ENCODE measurements around the gene RBM20.
"Not testable (repeated sequence)": the region's sequence is repeated elsewhere in the genome, so short reads cannot be mapped to it uniquely, and the experiment has no call there.

Gene RBM20

GRCh38 chr10:110643653-110644597 is at the start of gene RBM20:
Gene RBM20, plus strand, starts transcription at chr10:110644336. Its CDS starts 119 bp downstream, at chr10:110644455.
- DNase-seq: no peak

GRCh38 chr10:110597476-110597875 is 46.7 kb upstream of the RBM20 start:
- DNase-seq: no peak

DNA sequence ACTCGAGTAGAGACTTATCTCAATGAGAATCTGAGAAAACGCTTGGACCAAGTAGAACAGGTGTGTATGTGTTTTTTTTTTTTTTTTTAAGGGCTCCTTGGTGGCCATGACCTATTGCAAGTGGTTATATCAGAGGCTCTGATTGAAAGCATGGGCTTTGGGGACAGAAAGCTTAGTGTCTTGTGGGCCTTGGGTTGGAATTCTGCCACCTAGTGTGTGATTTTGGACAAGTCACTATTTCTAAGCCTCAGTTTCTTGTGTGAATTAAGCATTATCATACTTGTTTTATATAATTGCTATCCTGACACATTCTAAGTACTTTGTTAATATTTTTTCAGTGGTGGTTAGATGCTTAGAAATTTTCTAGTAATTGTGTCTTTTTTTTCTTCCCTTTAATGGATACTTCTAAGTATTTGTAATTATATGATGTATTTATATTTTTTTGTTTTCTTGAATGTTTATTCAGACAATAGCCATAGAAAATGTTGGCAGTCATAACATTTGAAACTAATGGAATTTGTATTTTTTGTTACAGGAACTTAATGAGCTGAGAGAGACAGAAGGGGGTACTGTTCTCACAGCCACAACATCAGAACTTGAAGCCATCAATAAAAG is 43.5 kb upstream of the RBM20 start:
- no peak for DNase-seq

- DNase-seq: no peak
These were observed 42.6 kb upstream of the RBM20 start for GRCh38 chr10:110601581-110601980.

- DNase-seq: no peak
These were observed 36.0 kb upstream of the RBM20 start for GRCh38 chr10:110608087-110608486.

DNA sequence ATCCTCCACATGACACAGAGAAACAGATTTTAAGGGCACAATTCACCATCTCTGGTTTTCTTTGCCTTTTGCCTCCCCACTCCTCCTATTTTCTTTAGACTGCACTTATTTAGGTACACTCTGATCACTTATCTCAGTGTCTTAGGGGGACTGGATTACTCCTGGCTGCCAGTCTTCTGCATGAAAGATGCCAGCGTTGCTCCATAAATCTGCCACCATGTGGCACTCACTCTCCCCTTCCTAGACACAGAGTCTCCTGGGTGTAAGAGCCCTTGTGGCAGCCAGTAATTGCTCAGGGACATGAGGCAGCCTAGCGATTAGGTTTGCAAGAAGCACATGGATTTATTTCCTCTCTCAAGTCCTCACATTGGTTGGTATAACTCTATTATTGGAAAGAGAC is 34.5 kb upstream of the RBM20 start:
- DNase-seq: no peak

DNA sequence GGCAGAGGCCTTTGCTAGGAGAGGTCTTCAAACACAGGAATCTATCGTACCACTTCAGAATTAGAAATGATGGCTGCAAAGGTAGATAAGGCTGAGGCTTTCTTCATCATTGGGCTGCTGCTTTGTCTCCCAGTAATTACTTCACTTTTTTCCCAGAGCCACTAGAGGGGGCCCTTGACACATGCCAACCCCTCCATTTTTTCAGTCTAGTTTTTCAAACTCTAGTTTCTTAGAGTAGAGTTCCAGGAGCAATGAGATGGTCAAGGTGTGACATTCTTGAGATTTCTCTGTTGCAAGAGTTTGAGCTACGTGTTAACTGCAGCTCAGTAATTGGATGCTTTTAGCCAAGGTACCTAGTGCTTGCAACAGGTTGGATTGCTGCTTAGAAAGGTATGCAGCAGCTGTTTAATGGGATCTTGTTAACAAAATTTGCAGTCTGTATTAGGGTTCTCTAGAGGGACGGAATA is 33.8 kb upstream of the RBM20 start:
- peak; percentile 60 for DNase-seq

DNA sequence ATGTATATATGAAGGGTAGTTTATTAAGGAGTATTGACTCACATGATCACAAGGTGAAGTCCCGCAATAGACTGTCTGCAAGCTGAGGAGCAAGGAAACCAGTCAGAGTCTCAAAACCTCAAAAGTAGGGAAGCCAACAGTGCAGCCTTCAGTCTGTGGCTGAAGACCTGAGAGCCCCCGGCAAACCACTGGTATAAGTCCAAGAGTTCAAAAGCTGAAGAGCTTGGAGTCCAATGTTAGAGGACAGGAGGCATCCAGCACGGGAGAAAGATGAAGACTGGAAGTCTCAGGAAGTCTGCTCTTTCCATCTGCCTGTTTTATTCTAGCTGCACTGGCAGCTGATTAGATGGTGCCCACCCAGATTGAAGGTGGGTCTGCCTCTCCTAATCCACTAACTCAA is 33.4 kb upstream of the RBM20 start:
- not testable (repeated sequence) for DNase-seq

DNA sequence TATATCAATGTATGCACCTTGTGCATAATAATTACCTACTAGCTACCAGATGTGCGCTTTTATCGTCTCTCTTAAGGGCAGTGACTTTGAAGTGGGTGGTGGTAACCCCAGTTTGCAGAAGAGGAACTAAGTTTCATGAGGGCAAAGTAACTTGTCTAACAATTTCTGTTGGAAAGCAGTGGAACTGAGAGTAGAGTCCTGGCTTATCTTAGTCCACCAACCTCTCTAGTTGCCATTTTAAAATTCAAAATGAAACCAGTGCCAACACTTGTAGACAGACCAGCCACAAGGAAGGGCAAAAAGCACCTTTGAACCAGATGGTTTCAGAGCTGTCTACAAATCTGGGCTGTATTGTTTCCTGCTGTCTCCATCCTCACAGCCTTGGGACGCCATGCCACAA is 32.0 kb upstream of the RBM20 start:
- no peak for DNase-seq

DNA sequence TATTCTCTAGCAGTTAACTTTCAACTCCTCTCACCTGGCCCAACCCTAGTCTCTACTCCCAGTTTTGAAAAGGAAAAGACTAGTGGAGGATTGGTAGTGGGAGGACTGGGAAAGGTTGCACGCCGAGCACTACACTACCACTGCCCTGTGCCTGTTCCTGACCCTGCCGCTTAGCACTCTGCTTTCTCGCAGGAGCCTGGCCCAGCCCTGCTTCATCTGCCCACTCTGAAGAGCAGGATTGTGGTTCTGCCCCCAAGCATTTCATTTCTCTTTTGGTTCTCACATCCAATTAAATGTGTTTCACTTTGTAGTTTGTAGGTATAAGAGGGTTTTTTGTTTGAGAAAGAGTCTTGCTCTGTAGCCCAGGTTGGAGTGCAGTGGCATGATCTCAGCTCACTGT is 31.5 kb upstream of the RBM20 start:
- DNase-seq: no peak

DNA sequence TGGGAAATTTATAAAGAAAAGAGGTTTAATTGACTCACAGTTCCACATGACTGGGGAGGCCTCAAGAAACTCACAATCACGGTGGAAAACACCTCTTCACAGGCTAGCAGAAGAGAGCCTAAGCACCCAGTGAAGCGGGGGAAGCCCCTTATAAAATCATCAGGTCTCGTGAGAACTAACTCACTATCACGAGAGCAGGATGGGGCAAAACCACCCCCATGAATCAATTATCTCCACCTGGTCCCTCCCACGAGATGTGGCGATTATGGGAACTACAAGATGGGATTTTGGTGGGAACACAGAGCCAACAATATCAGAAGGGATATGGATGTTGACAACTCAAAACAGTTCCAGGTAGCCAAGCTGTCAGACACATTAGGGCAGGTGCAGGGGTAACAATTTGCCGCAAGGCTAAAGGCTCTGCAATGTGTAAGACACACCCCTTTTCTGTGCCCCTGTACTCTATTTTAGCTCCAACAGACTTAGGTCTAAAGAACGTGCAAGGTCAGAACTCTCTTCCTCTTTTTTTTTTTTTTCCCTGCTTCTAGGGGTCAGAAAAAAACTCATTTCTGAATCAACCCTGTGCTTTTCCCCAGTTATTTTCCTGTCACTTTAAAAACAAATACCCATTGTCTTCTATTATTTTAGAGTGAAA is 30.7 kb upstream of the RBM20 start:
- DNase-seq: no peak

DNA sequence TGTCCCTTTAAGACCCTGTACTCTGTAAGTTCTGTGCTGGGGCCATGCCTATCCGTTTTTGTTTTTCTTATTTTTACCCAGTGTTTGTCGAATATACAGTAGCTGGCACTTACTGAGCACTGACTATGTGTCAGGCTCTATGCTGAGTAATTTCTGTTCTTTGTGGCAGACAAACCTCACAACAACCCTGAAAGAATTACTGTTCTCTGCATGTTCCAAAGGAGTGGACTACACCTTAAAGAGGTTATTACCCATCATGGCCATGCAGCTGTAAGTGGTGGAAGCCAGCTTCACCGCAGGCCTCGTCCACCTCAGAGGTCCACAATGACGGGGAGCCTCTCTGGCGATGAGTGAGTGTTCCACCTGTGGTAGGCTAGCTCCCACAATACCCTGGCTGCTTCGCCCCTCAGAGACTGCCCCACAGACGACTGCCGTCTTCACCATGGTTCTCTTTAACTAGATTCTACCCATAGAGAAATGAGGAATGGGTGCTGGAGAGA is 30.1 kb upstream of the RBM20 start:
- no peak for DNase-seq

DNA sequence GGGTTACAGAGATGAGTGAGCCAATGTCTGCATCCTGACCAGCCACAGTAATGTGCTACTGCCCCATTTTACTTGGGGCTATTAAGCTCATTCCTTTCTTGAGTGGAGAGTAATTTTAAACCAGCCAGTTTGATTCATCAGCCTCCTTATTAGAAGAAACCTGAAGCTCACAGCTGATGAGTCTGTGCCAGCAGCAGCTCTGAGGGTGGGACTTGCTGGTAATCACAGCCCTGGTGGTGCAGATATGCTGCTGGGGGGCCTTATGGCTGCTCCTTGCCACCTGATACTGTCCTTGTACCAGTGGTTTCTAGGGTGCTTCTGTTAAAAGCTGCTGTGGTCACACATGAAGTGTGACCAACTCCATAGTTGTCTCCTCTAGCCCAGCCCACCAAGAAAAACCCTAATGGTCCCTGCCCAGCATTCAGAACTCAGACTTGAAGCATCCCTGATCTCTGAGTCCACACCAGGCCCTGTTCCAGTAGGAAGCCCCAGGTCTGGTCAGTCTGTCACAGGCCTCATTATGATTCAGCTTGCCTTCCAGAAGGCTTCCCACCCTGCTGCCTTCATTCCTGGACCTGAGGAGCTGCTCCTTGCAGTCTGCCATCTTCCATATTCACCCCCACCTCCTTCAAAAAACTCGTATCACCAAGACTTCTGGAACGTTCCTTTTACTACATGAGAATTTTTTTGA is 28.9 kb upstream of the RBM20 start:
- DNase-seq: no peak

- DNase-seq: no peak
These were observed 27.6 kb upstream of the RBM20 start for GRCh38 chr10:110616493-110617033.

DNA sequence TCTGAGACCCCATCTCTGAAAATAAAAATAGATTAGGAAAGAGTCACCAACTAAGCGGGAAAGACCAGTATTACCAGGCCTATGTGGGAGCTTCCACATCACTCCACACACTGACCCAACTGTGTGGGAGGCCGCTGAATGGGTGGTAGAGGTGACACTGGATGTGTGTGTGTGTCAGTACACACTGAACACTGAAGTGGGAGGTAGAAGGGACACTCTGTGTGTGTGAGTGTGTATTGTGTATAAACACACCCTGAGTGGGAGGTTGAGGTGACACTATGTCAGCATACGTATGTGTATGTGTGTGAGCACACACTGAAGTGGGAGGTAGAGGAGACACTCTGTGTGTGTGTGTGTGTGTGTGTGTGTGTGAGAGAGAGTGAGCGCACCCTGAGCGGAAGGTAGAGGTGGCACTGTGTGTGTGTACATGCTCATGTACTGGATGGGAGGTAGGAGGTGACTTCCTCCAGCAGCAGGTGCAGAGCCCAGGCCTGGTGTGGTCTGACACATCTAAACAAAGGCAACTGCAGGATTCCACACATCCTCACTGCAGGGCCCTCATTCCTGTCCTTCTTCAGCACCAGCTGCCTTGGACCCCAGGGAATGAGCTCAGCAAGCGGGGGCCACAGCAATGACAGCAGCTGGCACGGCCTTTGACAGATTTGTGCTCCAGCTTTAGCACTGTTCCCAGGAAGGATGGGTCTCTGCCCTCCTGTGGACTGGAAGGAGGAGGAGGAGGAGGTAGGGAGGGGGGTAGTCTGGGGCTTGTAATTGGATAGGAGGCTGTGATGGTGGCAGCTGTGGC is 26.5 kb upstream of the RBM20 start:
- DNase-seq: no peak

DNA sequence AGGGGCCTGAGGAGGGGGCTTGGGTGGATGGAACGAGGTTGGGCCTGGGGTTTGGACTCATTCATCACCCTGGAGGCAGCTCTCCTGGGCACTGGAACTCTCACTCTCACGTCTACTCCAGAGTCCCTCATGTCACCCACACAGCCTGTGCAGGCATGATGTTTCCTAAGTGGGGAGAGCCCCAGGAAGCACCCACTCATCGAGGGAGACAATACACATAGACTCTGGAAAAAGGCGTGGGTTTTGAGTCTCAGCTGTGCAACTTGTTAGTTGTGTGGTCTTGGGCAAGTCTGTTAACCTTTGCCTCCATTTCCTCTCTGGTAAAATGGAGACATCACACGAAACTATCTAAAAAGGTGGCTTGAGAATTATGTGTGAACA is 25.9 kb upstream of the RBM20 start:
- no peak for DNase-seq

DNA sequence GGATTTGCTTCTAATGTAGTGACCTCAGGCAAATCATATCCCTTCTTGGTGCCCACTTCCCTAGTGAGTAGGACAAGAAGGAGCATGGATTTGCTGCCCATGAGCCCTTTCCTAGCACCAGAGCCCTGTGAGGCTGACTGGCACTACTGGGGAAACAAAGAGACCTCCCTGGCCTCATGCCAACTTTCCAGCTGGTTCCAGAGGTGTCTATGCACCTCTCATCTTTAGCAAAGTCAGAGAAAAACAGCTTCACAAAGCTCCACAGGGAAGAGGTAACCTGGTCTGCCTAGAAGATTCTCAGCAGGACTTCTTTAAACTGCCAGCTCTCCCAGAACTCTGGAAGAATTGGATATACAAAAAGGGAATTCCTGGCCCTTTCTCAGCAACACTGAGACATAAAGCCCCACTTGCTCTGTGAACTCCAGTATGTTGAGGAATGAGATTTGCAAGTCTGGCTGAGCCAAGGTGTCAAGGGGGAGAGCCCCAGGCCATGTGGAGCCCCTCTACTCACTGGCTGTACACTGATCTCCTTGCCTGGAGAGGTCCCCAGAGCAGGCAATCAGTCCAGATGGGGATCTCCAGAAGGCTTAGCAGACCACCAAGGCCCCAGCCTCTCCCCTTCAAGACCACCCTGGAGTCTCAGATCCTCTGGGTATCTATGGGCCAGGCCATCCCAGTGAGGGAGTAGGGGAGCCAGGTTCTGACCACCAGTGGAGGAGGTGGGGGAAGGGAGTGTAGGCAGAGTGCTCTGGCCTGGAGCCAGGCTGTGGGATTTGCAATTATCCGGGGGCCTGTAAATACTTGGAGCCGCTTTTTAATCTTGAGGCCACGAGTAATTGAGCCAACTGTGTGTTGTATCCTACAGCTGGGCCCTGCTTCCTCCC is 24.4 kb upstream of the RBM20 start:
- no peak for DNase-seq

DNA sequence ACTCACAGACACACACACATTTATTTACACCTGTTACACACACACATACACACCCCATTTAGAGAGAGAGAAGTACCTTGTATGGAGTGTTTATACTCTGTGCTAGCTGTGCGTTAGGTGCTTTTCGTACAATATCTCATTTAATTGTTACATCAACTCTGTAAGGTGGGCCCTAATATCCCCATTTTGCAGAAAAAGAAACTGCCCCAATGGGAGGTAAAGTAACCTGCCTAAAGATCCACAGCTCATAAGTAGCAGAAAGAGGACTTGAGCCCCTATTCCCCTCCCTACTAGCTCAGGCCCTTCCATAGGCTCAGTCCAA is 23.8 kb upstream of the RBM20 start:
- no peak for DNase-seq

DNA sequence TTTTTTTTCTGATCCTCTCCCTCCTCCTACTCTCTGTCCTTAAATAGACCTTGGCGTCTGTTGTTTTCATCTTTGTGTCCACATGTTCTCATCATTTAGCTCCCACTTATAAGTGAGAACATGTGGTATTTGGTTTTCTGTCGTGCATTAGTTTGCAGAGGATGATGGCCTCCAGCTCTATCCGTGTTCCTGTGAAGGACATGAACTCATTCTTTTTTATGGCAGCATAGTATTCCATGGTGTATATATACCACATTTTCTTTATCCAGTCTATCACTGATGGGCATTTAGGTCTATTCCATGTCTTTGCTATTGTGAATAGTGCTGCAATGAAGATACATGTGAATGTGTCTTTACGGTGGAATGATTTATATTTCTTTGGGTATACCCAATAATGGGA is 20.8 kb upstream of the RBM20 start:
- DNase-seq: not testable (repeated sequence)

DNA sequence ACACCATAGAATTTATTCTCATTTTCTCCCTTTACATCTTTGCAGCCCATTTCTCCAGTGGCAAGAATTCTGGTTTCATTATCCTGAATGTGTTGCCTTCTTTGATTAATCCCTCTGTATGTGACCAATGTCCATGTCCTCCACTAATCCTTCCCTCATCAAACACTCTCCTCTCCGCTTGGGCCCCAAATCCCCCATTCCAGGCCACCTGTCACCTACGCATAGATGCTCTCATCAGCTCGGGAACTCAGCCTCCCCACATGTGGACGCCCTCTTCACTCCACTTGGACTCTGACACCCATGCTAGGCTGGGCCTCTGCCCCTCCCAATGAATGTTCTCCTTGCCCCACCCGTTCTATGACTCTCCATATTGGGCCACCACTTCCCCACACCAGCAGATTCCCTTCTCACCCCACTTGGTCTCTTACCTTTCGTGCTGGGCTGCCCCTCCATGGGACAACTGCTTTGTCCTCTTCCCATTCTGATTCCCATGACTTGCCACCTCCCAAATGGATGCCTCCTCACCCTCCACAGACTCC is 18.7 kb upstream of the RBM20 start:
- DNase-seq: no peak

All from right forelimb (tissue), 1 donor.